Measurements from ENCODE around the gene MEFV.

The MEFV gene

DNA sequence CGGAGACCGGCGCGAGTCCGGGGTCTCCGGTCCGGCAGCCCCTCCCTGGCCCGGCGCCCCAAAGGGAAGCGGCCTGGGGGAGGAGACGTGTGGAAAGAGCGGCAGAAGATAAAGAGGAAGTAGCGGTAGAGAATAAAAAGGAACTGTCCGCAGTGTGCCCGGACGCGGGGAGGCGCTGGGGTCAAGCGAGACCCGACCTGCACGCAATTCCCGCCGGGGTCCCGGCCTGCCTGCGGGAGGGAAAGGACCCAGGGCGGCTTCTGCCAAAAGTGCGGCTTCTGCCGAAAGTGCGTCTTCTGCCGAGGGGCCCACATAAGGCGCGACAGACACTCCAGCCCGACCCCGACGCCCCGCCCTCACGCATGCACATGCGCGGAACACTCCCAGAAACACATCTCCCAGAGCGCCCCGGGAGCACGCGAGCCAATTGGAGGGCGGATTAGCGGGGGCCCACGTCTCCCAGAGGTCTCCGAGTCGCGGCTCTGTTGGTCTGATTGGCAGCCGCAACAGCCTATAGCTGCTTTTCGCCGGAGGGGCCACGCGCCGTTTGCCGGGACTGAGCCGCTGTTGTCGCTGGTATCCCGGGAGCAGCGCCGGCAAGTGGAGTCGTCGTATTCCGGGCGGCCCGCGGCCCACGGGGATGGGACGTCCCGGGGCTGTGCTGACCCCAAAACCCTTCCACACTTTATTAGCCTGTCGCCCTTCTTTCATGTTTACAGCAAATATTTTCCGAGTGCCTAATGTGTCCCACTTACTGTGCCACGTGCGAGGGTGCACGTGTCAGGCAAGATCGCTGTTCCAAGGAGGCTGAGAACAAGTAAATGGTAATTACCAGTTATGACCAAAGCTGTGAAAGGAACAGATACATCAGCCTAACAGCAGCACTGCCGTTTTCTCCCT lies 8.0 kb upstream of the MEFV start:
- peak; percentile 98 to 99 for DNase-seq

DNA sequence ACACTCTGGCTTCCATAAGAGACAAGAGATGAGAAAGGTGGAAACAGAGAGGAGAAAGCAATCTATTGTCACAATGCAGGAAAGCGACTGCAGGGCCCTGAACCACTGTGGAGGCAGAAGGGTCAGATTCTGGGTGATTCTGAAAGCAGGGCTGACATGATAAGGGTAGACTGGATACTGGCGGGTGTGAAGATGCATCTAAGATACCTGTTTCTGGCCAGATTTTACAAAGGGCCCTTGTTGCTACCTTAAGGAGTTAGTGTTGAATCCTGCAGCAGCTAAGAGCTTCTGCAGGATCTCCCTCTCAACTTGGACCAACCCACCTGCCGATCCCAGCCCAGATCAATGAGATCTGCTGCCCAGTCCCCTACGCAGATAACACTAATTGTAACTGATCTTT lies 6.1 kb upstream of the MEFV start:
- DNase-seq = no peak

DNA sequence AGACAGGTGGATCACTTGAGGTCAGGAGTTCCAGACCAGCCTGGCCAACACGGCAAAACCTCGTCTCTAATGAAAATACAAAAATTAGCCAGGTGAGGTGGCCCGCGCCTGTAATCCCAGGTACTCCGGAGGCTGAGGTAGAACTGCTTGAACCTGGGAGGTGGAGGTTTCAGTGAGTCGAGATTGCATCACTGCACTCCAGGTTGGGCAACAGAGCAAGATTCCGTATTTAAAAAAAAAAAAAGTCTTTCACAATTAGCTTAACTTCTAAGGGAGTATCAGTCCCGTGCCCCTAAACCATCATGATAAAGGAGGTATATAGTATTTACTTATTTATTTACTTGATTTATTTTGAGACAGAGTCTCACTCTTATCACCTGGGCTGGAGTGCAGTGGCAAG lies 3.4 kb upstream of the MEFV start:
- no peak for DNase-seq

DNA sequence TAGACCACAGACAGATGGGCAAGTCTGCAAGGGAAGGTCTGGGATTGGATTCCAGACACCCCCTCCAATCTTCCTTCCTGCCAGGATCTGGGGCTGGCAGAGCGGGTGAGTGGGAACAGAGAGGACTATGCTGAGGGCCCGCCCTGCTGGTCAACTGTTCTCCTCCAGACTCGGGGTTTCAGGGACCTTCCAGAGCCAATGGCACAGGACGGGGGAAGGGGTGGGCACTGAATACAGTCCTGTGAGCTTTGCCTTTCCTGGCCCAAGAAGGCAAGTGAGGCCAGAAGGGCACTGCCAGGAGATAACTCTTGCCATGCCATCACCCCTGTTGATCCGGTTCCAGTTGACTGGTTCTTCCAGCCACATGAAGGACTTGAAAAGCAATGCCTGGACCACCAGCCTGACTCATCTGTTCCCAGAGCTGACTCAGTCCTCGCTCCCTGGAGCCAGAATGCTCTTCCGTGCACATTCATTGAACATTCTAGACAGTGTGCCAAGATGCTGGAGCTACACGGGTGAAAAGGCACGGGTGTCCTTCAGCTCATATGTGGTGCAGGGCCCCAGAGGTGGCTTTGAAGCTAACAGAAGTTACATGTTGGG lies 533 bp upstream of the MEFV start:
- no peak for DNase-seq

DNA sequence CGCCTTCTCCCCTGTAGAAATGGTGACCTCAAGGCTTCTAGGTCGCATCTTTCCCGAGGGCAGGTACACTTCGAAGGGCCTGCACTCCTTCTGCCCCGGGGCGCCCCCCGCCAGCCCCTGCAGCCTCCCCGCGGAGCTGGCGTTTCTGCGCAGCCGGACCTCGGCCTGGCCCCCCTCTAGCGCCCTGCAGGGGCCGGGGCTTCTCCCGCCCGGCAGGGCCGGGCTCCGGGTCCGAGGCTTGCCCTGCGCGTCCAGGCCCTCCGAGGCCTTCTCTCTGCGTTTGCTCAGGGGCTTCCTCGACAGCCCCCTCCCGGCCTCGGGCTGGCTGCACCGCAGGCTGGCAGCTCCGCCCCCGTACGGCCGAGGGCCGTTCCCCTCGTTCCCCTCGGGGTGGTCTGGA lies 2.1 kb downstream of the MEFV start:
- DNase-seq = no peak

DNA sequence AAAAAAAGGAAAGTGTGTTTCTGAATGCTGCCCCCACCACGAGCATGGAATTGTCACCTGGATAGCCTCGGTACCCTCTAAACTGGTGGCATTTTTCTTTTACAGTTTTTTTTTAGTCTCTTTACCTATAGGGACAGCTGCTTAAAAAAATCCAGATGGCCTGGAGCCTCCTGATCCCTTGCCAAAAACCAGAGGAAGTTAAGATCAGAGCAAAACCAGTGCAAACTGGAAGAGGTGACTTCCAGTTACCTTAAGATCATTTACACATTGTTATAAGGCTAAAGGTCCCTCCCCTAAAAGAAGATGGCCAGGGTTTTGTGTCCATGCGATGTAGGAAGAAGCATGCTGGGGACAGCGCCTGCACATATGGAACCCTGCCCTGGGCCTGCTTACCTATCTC lies 3.5 kb downstream of the MEFV start:
- no peak for DNase-seq

DNA sequence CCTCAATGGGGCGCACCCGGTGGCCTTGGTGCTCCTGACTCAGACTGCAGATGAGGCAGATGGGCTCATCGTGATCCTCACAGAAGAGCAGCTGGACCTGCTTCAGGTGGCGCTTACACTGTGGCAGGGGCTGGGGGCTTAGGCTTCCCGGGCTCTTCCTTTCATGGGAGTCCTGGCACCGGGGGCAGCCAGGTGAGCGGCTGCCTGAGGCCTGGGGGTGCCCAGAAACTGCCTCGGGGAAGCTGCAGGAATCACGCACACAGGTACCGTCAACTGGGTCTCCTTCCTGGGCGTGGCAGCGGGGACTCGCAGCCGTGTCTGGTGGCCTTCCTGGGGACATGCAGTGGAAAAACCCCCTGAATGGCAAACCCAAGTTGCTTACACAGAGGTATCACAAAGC lies 7.0 kb downstream of the MEFV start:
- DNase-seq = no peak

DNA sequence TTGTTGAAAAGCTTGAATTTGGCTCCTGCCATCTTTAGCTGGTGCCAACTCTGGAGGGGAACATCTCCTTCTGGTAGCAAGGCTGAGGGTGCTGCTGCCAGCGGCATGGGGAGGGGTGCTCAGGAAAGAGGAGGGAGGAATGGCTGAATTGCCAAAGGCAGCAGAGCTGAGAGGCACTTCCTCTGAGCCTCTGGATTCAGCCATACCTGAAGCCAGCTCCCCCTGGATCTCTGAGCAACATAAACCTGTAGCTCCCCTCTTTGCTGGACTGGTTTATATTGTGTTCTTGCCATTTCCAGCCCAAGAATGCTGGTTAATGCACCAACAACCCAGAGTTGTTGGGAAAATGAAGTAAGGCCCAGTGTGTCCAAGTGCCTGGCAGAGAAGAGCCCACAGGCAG lies 7.4 kb downstream of the MEFV start:
- DNase-seq = no peak

DNA sequence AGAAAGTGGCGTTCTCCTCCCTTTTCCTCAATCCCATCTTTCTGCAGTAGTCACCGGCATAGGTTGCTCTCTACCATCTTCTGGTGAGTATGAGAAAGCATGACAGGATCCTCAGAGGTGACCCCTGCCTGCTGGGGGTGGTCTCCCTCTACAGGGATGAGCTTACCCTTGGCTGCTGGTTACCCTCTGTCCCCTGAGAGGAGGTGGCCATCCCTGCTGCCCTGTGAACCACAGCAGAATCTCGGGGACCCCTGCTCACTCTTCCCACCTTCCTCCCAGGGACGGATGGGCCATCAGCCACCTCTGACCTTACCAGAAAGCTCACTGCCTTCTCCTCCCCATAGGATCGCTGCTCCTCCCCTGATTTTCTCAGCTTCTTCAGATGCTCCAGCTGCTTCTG lies 7.8 kb downstream of the MEFV start:
- no peak for DNase-seq

DNA sequence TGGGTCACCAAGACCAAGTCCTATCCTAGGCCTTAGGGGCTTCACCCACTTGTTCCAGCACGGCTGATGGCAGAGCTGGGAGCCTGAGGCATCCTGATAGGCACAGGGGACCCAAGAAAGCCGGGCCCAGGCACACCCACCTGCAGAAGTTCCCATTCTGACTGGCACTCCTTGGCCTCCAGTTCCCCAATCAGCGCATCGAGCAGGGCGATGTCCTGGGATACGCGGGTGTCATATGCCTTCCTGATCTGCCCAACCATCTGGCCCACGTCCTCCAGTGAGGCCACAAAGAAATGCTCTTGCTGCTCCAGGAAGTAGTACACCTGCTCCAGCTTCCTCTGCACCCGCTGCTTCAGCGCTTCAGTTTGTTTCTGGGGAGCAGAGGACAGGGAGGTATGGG lies 9.6 kb downstream of the MEFV start:
- DNase-seq = no peak

DNA sequence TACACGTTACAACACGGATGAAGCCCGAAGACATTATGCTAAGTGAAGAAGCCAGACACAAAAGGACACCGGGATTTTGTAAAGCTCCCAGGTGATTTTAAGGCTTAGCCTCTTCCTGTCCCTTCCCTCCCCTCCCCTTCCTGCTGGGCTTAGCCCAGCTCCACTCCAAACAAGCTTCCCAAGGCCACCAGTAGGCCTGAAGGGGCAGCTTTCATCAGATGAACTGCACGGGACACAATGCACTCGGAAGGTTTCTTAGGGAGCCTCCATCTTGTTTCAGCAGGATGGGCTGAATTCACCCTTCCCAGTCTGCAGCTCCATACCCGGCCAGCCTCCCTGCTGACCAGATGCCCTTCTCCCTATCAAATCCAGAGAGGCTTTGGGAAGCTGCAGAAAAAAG lies 10.4 kb downstream of the MEFV start:
- no peak for DNase-seq

DNA sequence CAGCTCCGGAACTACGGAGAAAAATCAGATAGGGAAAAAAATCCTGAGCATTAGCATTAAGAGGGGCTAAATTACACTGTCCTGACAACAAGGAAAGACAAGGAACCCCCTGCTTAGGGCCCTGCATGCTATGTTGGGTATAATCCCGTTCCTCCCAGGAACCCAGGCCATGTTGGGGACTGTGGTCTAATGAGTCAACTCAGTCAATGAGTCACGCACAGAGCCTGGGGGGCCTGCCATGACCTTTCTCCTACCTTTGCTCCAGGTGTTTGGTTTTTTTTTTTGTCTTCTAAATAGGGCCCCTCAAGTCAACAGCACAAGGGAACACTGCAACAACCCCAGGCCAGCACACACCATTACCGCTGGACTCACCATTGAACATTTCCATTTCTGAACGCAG lies 12.6 kb downstream of the MEFV start:
- DNase-seq = no peak

DNA sequence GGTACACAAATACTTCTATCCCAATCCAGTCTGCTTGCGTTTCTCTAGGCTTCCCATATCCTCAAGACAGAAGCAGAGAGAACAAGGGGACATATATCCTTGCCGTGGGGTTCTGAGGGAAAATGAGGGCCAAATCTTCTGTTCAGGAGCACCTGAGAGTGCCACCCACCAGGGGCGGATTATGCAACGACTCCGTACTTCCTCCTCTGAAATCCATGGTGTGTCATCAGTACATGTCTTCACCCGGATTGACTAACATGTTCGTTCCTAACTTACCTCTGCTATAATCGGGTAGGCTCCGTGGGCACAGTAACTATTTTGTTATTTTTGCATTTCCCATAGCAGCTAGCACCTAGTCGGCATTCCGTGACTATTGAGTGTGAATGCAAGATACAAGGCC lies 13.7 kb downstream of the MEFV start:
- DNase-seq = no peak

DNA sequence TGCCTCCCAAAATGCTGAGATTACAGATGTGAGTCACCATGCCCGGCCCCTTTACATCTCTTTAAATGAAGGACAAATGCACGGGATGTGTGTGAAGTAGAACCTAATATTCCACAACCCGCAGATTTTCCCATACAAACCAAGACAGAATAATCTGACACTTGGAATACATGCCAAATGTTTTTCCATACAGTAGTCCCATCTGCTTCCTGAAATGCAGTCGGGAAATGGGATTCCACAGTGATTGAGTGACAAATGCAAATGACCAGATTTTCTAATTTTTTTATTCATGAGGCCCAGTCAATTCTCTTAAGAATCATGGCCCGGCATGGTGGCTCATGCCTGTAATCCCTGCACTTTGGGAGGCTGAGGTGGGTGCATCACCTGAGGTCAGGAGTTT lies 14.7 kb downstream of the MEFV start:
- no peak for DNase-seq

DNA sequence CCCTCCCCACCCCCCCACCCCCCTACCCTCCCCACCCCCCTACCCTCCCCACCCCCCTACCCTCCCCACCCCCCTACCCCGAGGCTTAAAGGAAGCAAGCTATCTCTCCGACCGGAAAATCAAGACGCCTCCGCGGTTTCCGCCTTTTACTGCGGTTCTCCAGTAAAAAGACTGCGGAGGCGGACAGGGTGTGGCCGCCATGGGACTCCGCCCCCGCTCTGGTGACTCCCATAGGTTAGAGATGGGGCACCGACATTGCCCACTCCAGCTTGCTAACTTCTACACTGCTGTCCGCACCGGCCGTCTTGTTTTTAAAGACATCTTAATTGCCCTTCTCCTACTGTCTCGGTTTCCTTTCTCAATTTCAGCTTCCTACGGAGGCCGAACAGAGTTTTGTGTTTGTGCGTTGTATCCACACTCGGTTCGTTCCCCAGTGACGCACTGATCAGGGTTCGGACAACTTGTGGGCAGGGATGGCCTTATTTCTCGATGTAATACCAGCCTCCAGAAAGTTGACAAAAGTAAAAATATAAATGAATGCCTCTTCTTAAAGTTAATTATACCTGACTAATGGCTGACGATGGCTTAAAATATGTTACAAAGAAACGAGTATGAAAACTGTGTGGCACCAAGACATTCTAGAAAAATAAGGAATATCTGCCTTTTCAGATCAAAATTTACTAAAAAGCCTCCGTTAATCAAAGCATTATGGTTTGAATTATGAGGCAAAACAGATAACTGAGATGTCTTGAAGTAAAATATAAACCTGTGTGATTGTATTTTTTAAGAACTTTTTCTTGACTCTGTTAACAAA lies 20.4 kb downstream of the MEFV start:
- DNase-seq = peak; percentile 17 to 55

DNA sequence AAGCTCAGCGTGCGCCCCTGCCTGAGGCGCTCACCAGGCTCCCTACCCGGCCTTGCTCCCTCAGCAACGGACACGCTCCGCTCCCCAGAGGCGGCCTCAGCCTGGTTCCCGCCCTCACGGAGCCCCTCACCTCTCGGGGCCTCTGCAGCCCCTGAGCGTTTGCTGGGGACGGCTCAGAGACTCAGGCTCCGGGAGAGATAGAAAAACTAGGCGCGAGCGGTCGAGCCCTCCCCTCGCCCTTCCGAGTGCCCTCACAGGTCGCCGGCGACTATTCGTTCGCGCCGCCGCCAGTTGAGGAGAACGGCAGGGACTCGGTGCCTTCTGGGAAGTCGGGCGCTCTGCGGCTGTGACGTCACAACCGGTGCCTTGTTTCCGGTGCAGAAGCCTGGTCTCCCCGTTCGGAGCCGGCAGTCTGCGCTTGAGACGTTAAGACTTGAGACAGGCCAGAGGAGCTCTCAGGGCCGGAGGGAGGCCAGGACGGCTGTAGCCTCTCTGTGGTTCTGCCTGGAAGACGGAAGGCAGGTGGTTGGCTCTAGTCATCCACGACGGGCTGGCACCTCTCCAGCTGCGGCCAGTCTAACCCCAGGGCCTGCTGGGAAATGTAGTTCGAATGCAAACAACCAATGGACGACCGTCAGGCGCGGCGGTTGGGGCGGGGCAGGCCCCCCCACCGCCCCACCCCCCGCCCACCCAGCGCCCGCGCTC lies 21.4 kb downstream of the MEFV start, which contains the start of gene ZNF200:
Gene ZNF200, minus strand, starts transcription at position 302 of the 705 bp plus-strand sequence. CDS start 1,403 bp downstream, outside the sequence.
- peak; percentile 90 to 91 for DNase-seq

DNA sequence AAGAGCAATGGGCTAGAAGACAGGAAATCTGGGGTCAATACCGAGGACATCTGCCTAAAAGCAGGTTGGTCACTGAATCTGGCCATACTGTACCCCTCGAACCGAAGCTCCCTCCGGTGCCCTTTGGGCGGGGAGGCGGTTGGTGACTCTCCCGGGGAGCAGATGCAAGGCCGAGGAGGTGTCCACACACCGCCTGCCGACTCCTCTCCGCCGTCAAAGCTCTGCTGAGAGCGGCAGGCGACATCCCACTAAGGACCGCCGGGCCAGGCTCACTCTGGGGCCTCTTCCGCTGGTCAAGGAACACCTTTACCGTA lies 21.9 kb downstream of the MEFV start:
- no peak for DNase-seq

DNA sequence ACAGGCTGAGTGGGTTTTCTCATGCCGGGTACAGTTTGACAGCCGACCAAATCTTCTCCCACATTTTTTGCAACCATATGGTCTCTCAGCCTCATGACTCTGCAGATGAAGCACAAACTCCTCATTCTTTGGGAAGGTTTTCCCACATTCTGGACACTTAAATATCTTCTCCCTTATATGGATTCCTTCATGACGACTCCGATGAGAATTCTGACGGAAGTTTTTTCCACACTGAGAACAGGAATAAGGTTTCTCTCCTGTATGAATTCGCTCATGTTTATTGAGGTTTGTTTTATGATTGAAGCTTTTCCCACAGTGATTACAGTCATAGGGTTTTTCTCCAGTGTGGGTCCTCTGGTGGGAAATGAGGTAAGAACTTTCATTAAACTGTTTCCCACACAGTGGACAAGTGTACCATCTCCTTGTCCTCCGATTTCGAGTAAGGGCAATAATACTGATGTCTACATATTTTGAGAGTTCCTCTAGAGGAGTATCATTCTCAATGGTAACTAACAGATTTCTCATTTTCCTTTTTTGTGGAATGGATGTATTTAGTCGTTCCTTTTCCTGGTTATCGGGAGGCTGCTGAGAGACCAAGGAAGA lies 32.4 kb downstream of the MEFV start:
- no peak for DNase-seq

DNA sequence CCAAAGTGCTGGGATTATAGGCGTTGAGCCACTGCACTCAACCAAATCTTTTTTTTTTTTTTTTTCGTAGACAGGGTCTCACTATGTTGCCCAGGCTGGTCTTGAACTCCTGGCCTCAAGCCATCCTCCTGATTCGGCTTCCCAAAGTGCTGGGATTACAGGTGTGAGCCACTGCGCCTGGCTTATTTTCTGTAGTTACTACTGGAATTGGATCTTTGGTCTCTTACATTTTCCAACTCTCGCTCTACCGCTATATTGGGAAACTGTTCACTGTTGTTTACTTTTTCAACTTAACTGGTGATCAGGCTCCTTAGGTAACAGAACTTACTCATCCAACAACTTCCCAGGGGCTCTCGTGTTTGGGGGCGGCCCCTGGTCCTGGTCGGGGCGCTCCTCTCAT lies 35.6 kb downstream of the MEFV start:
- DNase-seq = no peak

DNA sequence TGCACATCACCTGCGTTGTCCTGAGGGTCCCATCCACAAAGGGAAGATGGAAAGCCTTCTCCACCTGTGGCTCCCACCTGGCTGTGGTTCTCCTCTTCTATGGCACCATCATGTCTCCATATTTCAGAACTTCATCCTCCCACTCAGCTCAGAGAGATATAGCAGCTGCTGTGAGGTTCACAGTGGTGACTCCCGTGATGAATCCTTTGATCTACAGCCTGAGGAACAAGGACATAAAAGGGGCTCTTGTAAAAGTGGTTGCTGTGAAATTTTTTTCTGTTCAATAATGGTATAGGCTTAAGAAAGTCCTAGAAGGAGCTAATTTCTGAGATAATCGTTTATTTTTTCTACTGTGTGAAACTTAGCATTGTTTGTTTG lies 40.2 kb downstream of the MEFV start:
- no peak for DNase-seq

DNA sequence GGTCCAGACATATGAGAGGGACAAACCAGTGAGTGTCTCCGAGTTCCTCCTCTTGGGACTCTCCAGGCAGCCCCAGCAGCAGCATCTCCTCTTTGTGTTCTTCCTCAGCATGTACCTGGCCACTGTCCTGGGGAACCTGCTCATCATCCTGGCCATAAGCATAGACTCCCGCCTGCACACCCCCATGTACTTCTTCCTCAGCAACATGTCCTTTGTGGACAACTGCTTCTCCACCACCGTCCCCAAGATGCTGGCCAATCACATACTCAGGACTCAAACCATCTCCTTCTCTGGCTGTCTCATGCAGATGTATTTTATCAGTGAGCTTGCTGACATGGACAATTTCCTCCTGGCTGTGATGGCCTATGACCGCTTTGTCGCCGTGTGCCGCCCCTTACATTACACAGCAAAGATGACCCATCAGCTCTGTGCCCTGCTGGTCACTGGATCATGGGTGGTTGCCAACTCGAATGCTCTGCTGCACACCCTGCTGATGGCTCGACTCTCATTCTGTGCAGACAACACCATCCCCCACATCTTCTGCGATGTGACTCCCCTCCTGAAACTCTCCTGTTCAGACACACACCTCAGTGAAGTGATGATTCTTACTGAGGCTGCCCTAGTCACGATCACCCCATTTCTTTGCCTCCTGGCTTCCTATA lies 40.7 kb downstream of the MEFV start:
- DNase-seq = no peak

DNA sequence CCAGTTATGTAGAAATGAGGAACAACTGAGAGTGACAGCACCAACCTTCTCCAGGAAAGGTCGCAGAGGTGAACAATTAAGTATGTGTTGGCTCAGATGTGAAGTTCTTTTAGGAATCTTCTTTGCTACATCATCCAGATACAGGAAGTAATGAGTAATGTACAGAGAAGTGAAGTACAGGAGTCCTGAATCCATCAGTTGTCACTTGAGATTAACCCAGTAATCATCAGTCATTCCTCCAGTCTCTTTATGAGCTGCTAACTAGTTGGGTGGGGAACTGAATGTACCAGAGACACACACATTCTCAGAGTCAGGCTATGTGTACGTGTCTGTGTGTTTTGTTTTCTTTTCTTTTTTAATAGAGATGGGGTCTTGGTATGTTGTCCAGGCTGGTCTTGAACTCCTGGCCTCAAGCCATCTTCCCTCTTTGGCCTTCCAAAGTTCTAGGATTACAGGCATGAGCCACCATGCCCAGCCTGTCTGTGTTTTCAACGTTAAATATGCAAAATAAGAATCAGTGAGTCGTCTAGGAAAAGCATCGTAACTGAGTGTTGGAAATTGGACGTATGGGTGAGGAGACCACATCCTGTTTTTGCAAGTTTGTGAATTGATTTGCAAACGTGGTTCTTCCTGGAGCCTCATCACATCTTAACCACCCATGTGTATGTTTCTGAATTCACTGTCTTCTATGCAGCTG lies 41.4 kb downstream of the MEFV start:
- DNase-seq = peak in 1 of 2 experiments; percentile 6

Measured in stimulated activated CD4-positive, alpha-beta T cell treated with anti-CD3 and anti-CD28 coated beads, Interleukin-4, amount 100 ng/mL, for 4 hours (primary cell).